D721Med (cell line): ENCODE measurements around the gene KRTAP12-4.

ENCODE experiments used
- DNase-seq: peaks from one replicate; pipeline ENCODE4 v3.0.0; 2011; ENCODE audit warnings: low spot score; ENCODE audit not compliant: insufficient read length
- FAIRE-seq: peaks from 2 replicates; lab custom pipeline; 2011; peaks lifted over from hg19 to GRCh38; lab: Jason Lieb, UNC
- TF ChIP-seq, protein P1 (sequence below): IDR thresholded peaks from 2 replicates; pipeline ENCODE4 v1.5.1; 2012; ENCODE audit warnings: mild to moderate bottlenecking, control low read depth; ENCODE audit not compliant: insufficient read depth; ENCODE audit errors: missing control alignments

Gene KRTAP12-4

DNA sequence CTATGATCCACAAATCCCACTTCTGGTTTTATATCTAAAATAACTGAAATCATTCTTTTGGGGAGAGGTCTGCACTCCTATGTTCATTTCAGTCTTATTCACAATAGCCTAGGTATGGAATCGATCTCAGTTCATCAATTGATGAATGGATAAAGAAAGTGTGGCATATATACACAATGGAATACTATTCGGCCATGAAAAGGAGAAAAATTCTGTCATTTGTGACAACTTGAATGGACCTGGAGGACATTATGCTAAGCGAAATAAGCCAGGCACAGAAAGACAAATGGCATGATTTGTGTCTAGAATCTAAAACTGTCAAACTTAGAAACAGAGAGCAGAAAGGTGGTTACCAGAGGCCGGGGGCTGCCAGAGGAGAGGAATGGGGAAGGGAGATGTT lies 48.0 kb downstream of the KRTAP12-4 start:
- FAIRE-seq (no peak), DNase-seq (no peak)
- TF ChIP-seq, protein P1, sequence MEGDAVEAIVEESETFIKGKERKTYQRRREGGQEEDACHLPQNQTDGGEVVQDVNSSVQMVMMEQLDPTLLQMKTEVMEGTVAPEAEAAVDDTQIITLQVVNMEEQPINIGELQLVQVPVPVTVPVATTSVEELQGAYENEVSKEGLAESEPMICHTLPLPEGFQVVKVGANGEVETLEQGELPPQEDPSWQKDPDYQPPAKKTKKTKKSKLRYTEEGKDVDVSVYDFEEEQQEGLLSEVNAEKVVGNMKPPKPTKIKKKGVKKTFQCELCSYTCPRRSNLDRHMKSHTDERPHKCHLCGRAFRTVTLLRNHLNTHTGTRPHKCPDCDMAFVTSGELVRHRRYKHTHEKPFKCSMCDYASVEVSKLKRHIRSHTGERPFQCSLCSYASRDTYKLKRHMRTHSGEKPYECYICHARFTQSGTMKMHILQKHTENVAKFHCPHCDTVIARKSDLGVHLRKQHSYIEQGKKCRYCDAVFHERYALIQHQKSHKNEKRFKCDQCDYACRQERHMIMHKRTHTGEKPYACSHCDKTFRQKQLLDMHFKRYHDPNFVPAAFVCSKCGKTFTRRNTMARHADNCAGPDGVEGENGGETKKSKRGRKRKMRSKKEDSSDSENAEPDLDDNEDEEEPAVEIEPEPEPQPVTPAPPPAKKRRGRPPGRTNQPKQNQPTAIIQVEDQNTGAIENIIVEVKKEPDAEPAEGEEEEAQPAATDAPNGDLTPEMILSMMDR: no peak
